ENCODE results near the gene FLRT1.

The FLRT1 gene

GRCh38 chr11:64005691-64006090, 30.0 kb upstream of the FLRT1 start:
- TF ChIP-seq, protein P1, sequence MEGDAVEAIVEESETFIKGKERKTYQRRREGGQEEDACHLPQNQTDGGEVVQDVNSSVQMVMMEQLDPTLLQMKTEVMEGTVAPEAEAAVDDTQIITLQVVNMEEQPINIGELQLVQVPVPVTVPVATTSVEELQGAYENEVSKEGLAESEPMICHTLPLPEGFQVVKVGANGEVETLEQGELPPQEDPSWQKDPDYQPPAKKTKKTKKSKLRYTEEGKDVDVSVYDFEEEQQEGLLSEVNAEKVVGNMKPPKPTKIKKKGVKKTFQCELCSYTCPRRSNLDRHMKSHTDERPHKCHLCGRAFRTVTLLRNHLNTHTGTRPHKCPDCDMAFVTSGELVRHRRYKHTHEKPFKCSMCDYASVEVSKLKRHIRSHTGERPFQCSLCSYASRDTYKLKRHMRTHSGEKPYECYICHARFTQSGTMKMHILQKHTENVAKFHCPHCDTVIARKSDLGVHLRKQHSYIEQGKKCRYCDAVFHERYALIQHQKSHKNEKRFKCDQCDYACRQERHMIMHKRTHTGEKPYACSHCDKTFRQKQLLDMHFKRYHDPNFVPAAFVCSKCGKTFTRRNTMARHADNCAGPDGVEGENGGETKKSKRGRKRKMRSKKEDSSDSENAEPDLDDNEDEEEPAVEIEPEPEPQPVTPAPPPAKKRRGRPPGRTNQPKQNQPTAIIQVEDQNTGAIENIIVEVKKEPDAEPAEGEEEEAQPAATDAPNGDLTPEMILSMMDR (IDR thresholded peaks at IDR 0.05; ENCODE audit: control insufficient read depth, insufficient read depth, low read depth, low read length, missing control alignments): no peak
- no peak for DNase-seq (ENCODE audit: low read depth)
- H3K4me3 ChIP-seq (ENCODE audit: control insufficient read depth, low read depth, low read length): no peak overlapping the region

- no peak for DNase-seq (ENCODE audit: low read depth)
- TF ChIP-seq, protein P1 (IDR thresholded peaks at IDR 0.05; ENCODE audit: control insufficient read depth, insufficient read depth, low read depth, low read length, missing control alignments): no peak
- no peak overlapping the region for H3K4me3 ChIP-seq (ENCODE audit: control insufficient read depth, low read depth, low read length)
Measured at GRCh38 chr11:64006398-64006797, 29.3 kb upstream of the FLRT1 start.

GRCh38 chr11:64007160-64007628, 28.5 kb upstream of the FLRT1 start:
- no peak for DNase-seq (ENCODE audit: low read depth)
- H3K4me3 ChIP-seq (ENCODE audit: control insufficient read depth, low read depth, low read length): peak overlapping the region; percentile 34

DNA sequence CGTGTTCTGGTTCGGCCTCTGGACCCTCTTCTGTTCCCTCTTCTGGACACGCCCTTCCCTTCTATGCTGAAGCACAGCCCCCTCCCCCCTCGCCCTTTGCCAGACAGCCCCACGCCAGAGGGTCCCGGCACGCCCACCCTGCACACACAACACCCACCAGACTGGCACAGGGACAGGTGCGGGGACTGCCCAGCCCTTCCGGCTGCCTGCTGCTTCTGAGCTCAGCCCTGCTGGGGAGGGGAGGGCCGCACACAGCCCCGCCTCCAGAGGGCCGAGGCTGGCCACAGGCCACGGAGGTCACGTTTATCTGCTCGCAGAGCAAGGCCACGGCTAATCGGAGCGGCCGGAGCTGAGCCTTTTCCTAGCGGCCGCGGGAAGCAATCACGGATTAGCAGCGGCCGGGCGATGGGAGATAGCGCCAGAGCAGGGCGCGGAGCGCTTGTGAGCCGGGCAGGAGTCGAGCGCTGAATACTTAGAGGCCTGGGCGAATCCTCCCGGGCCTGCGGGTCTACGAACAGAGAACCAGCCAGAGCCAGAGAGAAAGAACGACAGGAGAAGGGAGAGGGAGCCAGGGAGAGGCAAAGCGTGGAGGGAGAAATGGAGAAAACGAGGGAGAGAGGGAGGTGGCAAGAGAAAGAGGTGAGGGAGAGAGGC, 28.0 kb upstream of the FLRT1 start:
- peak overlapping the region; percentile 34 for H3K4me3 ChIP-seq (ENCODE audit: control insufficient read depth, low read depth, low read length)
- TF ChIP-seq, protein P1 (IDR thresholded peaks at IDR 0.05; ENCODE audit: control insufficient read depth, insufficient read depth, low read depth, low read length, missing control alignments): peak; percentile 13
- DNase-seq (ENCODE audit: low read depth): no peak

More at GRCh38 chr11:64007160-64007628, 28.5 kb upstream of the FLRT1 start:
- TF ChIP-seq, protein P1 (IDR thresholded peaks at IDR 0.05; ENCODE audit: control insufficient read depth, insufficient read depth, low read depth, low read length, missing control alignments): no peak

- no peak for DNase-seq (ENCODE audit: low read depth)
- TF ChIP-seq, protein P1 (IDR thresholded peaks at IDR 0.05; ENCODE audit: control insufficient read depth, insufficient read depth, low read depth, low read length, missing control alignments): no peak
- H3K4me3 ChIP-seq (ENCODE audit: control insufficient read depth, low read depth, low read length): no peak overlapping the region
Measured at GRCh38 chr11:64008283-64008913, 27.3 kb upstream of the FLRT1 start.

- TF ChIP-seq, protein P1 (IDR thresholded peaks at IDR 0.05; ENCODE audit: control insufficient read depth, insufficient read depth, low read depth, low read length, missing control alignments): no peak
- H3K4me3 ChIP-seq (ENCODE audit: control insufficient read depth, low read depth, low read length): no peak overlapping the region
- DNase-seq (ENCODE audit: low read depth): no peak
Measured at GRCh38 chr11:64008914-64009633, 26.7 kb upstream of the FLRT1 start.
